ENCODE data around the gene C5orf58.

GRCh38 chr5:170276140-170276539 lies 43.4 kb downstream of the C5orf58 start:
- TF ChIP-seq CTCF (IDR thresholded peaks at IDR 0.05) = no peak
- TF ChIP-seq POLR2A (IDR thresholded peaks at IDR 0.05) = no peak

Measured in adrenal gland (tissue), 5 donors.